Breast epithelium (tissue), 3 donors: Measurements from ENCODE around the gene DPT.

Experiments
- POLR2AphosphoS5 ChIP-seq, 3 donors: sonication (generic); formaldehyde crosslinking; IDR thresholded peaks; one replicate each; pipeline ENCODE4 v1.6.1; 2017; ENCODE audit warnings: antibody characterized with exemption in 3 of 3
- TF ChIP-seq, protein P1 (sequence below), 3 donors: fragments of 450-650 bp; IDR thresholded peaks; one replicate each; pipeline ENCODE4 v1.5.1; 2016 to 2017; ENCODE audit warnings: antibody characterized with exemption in 3 of 3, mild to moderate bottlenecking in 3 of 3, moderate library complexity in 3 of 3

DNA sequence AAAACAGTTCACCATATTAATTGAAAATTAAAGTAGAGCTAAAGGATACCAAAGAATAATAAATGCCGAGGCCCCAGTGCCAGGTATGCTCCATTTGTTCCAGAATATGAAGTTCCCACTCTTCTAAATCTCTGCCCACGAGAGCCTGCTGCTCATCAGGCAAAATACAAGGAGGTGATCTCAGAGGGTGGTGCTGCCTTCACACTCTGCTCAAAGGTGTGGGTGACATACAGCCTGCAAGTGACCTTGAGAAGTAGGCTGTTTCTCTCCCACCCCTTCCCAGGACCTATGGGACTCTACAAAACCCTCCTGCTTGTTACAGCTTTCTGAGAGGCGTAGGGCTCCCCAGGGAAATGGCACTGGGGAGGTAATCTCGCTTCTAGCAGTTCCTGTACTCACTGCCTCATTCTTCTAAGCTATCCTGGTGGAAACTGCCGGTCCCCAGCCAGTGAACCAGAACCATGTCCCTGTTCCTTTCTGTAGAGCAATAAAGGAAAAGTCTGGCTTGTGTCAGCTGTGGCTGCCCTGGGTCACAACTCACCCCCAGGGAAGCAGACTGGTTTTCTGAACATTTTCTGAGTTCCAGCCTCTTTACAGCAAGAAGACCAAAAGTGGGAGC, 26.9 kb upstream of the DPT start:
- TF ChIP-seq, protein P1, sequence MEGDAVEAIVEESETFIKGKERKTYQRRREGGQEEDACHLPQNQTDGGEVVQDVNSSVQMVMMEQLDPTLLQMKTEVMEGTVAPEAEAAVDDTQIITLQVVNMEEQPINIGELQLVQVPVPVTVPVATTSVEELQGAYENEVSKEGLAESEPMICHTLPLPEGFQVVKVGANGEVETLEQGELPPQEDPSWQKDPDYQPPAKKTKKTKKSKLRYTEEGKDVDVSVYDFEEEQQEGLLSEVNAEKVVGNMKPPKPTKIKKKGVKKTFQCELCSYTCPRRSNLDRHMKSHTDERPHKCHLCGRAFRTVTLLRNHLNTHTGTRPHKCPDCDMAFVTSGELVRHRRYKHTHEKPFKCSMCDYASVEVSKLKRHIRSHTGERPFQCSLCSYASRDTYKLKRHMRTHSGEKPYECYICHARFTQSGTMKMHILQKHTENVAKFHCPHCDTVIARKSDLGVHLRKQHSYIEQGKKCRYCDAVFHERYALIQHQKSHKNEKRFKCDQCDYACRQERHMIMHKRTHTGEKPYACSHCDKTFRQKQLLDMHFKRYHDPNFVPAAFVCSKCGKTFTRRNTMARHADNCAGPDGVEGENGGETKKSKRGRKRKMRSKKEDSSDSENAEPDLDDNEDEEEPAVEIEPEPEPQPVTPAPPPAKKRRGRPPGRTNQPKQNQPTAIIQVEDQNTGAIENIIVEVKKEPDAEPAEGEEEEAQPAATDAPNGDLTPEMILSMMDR (IDR thresholded peaks at IDR 0.05) = no peak
- TF ChIP-seq POLR2AphosphoS5 (IDR thresholded peaks at IDR 0.05) = no peak
